MCF 10A (cell line): ENCODE measurements around the gene CARD8. TPM values are rescaled to one million over a fixed set of nuclear protein-coding genes. Genes with fewer than 3 reads are reported as not detected.

Experiments
- Bru-seq: library from RNA; stranded (reverse); fragments of 400-500 nt; gene quantifications from one replicate; lab custom pipeline; 2021; lab: Mats Ljungman, UMichigan
- BruChase-seq, 2 experiments: library from RNA; stranded (reverse); fragments of 400-500 nt; gene quantifications; one replicate each; lab custom pipeline; 2021; lab: Mats Ljungman, UMichigan
- BruUV-seq: library from RNA; stranded (reverse); fragments of 400-500 nt; replicated peaks from 2 replicates; lab custom pipeline; 2021; lab: Mats Ljungman, UMichigan
- CTCF ChIA-PET: fragments of 300-600 bp; sonication (Branson Sonifier 250); formaldehyde crosslinking; extraction: SDS; loops from one replicate; lab custom pipeline; 2021; ENCODE audit warnings: antibody characterized with exemption, inconsistent platforms; lab: Yijun Ruan, JAX
- POLR2A ChIA-PET: fragments of 300-600, 350-650 bp; sonication (Branson Sonifier 250); formaldehyde crosslinking; extraction: SDS; loops from one replicate; lab custom pipeline; 2020; ENCODE audit warnings: antibody characterized with exemption, inconsistent platforms; lab: Yijun Ruan, JAX
- DNase-seq: peaks from one replicate; pipeline ENCODE4 v3.0.0-alpha.2; 2018; ENCODE audit not compliant: unreplicated experiment
- H3K27ac Mint-ChIP-seq: one replicate; pipeline ENCODE4 v1.8.0; 2022; ENCODE audit warnings: mild to moderate bottlenecking, low read depth, mixed read lengths; ENCODE audit not compliant: unreplicated experiment
- H3K27me3 Mint-ChIP-seq: one replicate; pipeline ENCODE4 v1.8.0; 2022; ENCODE audit warnings: mixed read lengths; ENCODE audit not compliant: insufficient read depth, unreplicated experiment
- H3K36me3 Mint-ChIP-seq: one replicate; pipeline ENCODE4 v1.8.0; 2022; ENCODE audit warnings: mild to moderate bottlenecking, moderate library complexity, mixed read lengths; ENCODE audit not compliant: insufficient read depth, unreplicated experiment
- H3K4me1 Mint-ChIP-seq: one replicate; pipeline ENCODE4 v1.8.0; 2022; ENCODE audit warnings: mixed read lengths; ENCODE audit not compliant: insufficient read depth, unreplicated experiment
- H3K4me3 Mint-ChIP-seq: one replicate; pipeline ENCODE4 v1.8.0; 2022; ENCODE audit warnings: mild to moderate bottlenecking, moderate library complexity, mixed read lengths; ENCODE audit not compliant: unreplicated experiment
- H3K9me3 Mint-ChIP-seq: one replicate; pipeline ENCODE4 v1.8.0; 2022; ENCODE audit warnings: mixed read lengths; ENCODE audit not compliant: unreplicated experiment
- CTCF ChIP-seq: fragments of 200-600 bp; IDR thresholded peaks from one replicate; pipeline ENCODE4 v1.8.0; 2022; ENCODE audit warnings: antibody characterized with exemption, mild to moderate bottlenecking; ENCODE audit not compliant: unreplicated experiment
- intact Hi-C: fragments of 100-400 bp; cut with micrococcal nuclease; formaldehyde crosslinking; loops from 2 replicates; pipeline ENCODE4 v1.14.1; 2022
- long read RNA-seq: library from polyadenylated mRNA; stranded (forward); transcript quantifications from one replicate; pipeline ENCODE4 v2.0.0, GENCODE V29; 2022
- total RNA-seq: library from RNA; stranded (reverse); gene quantifications from 2 replicates; pipeline ENCODE4 v1.2.3, GENCODE V29; 2022

Gene CARD8
- total RNA-seq (16.0 and 24.0 TPM in 2 replicates), Bru-seq, nascent RNA (percentile 60 among the genes with signal in this experiment), BruChase-seq, experiment 1, labeled RNA remaining after a 6-hour chase (percentile 72 among the genes with signal in this experiment), BruChase-seq, experiment 2, labeled RNA remaining after a 2-hour chase (percentile 70 among the genes with signal in this experiment)
- long read RNA-seq, partial matches to known transcripts = 1 of 7 reads
- long read RNA-seq, other reads (novel, unspliced or antisense) = 5 of 7 reads

GRCh38 chr19:48255376-48256303 is at the start of gene CARD8:
Gene CARD8 (minus strand): TSS chr19:48255912. CDS start chr19:48241020, 14,892 bp downstream.
- TF ChIP-seq CTCF = no peak
- H3K4me1 Mint-ChIP-seq = peaks cover 9% of the 10 kb centered on the region
- peak within 1 kb of the TSS; percentile 99 for H3K27ac Mint-ChIP-seq
- ChIA-PET POLR2A (interaction anchor here (0.6 to 1.9 kb wide), 7 partner anchors 10 to 363 kb away, joined by 3 to 18 read pairs (median 4); partner anchors contain the start of genes RPL18 and SPHK2), CTCF (interaction anchor here (0.8 to 1.2 kb wide), 4 partner anchors 11 to 292 kb away, joined by 3 to 4 read pairs (median 3); no protein-coding TSS in a partner anchor)
- H3K36me3 Mint-ChIP-seq = peaks cover 5% of the 10 kb centered on the region
- H3K4me3 Mint-ChIP-seq = peak within 1 kb of the TSS; percentile 97
- no peaks in the 10 kb centered on the region for H3K27me3 Mint-ChIP-seq
- no peaks in the 10 kb centered on the region for H3K9me3 Mint-ChIP-seq
- intact Hi-C loops = no loop called here
- DNase-seq = peak; percentile 90
- TSS peak; percentile 81 for BruUV-seq

GRCh38 chr19:48303866-48304265 is 48.2 kb upstream of the CARD8 start:
- intact Hi-C loops = no loop called here
- no TSS peak for BruUV-seq
- H3K36me3 Mint-ChIP-seq = no peaks in the 10 kb centered on the region
- ChIA-PET CTCF (interaction anchor here (0.7 kb wide), 1 partner anchor 25 kb away, joined by 3 read pairs; no protein-coding TSS in a partner anchor), POLR2A (no interaction called here)
- no peaks in the 10 kb centered on the region for H3K9me3 Mint-ChIP-seq
- no peak overlapping the region for H3K27ac Mint-ChIP-seq
- peaks cover 25% of the 10 kb centered on the region for H3K27me3 Mint-ChIP-seq
- DNase-seq = no peak
- no peak for TF ChIP-seq CTCF
- no peak overlapping the region for H3K4me3 Mint-ChIP-seq
- no peaks in the 10 kb centered on the region for H3K4me1 Mint-ChIP-seq

GRCh38 chr19:48303367-48303766 is 47.7 kb upstream of the CARD8 start:
- Mint-ChIP-seq H3K4me3 (no peak overlapping the region), H3K27ac (no peak overlapping the region), H3K27me3 (peaks cover 25% of the 10 kb centered on the region), H3K4me1 (no peaks in the 10 kb centered on the region), H3K9me3 (no peaks in the 10 kb centered on the region), H3K36me3 (no peaks in the 10 kb centered on the region)
- DNase-seq = no peak
- intact Hi-C loops = no loop called here
- CTCF ChIA-PET = no interaction called here
- TF ChIP-seq CTCF = no peak
- POLR2A ChIA-PET = no interaction called here
- no TSS peak for BruUV-seq

GRCh38 chr19:48302600-48302959 is 46.9 kb upstream of the CARD8 start:
- DNase-seq = no peak
- no peak overlapping the region for H3K4me3 Mint-ChIP-seq
- ChIA-PET CTCF (no interaction called here), POLR2A (no interaction called here)
- no peaks in the 10 kb centered on the region for H3K9me3 Mint-ChIP-seq
- no peaks in the 10 kb centered on the region for H3K36me3 Mint-ChIP-seq
- H3K27me3 Mint-ChIP-seq = peaks cover 25% of the 10 kb centered on the region
- no peaks in the 10 kb centered on the region for H3K4me1 Mint-ChIP-seq
- TF ChIP-seq CTCF = no peak
- intact Hi-C loops = no loop called here
- BruUV-seq = no TSS peak
- no peak overlapping the region for H3K27ac Mint-ChIP-seq
